NCI-H82 treated with DMSO at 0.1 percent for 48 hours (cell line): Measurements from ENCODE around the gene MUC2.

Experiments
- DNase-seq: peaks from one replicate; lab custom pipeline; 2025; ENCODE audit not compliant: unreplicated experiment; lab: John Stamatoyannopoulos, UW

Gene MUC2

GRCh38 chr11:1085440-1086170 lies 10.9 kb downstream of the MUC2 start:
- no peak for DNase-seq

GRCh38 chr11:1086171-1087102 lies 11.8 kb downstream of the MUC2 start:
- no peak for DNase-seq

- no peak for DNase-seq
These were observed 12.7 kb downstream of the MUC2 start for GRCh38 chr11:1087279-1087960.

GRCh38 chr11:1087961-1088926 lies 13.6 kb downstream of the MUC2 start:
- no peak for DNase-seq

- DNase-seq: no peak
These were observed 14.5 kb downstream of the MUC2 start for GRCh38 chr11:1088927-1089737.

- no peak for DNase-seq
These were observed 15.3 kb downstream of the MUC2 start for GRCh38 chr11:1089738-1090599.

GRCh38 chr11:1090600-1091331 lies 16.1 kb downstream of the MUC2 start:
- no peak for DNase-seq

GRCh38 chr11:1091332-1092083 lies 16.8 kb downstream of the MUC2 start:
- DNase-seq: no peak

GRCh38 chr11:1092145-1092670 lies 17.5 kb downstream of the MUC2 start:
- DNase-seq: no peak

- no peak for DNase-seq
These were observed 18.2 kb downstream of the MUC2 start for GRCh38 chr11:1092919-1093318.

GRCh38 chr11:1099519-1100355 lies 25.1 kb downstream of the MUC2 start:
- no peak for DNase-seq

GRCh38 chr11:1100417-1101245 lies 26.0 kb downstream of the MUC2 start:
- DNase-seq: no peak

GRCh38 chr11:1101318-1102089 lies 26.8 kb downstream of the MUC2 start:
- no peak for DNase-seq

GRCh38 chr11:1102221-1102971 lies 27.7 kb downstream of the MUC2 start:
- no peak for DNase-seq
